ENCODE results near the gene CX3CL1.

Gene CX3CL1

DNA sequence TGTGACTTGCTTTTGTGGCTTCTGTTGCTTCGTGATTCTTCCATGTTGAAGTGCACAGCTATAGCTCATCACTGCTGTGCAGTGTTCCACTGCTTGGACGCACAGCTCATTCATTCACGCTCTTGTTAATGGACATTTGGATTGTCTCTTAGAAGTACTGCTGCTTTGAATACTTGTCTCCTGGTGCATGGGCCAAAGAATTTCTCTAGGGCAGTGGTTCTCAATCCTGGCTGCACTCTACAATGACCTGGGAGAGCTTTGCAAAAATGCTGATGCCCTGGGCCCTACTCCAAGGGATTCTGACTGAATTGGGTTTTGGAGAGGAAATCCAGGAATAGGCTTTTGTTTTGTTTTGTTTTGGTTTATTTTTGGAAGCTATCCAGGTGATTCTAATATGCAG lies 52.3 kb downstream of the CX3CL1 start:
- H3K36me3 ChIP-seq, result peaks cover 3% of the 10 kb centered on the region
- H3K4me3 ChIP-seq (ENCODE audit: low read depth, low read length), result no peak overlapping the region
- no peak for DNase-seq
- H3K27me3 ChIP-seq (ENCODE audit: insufficient read depth, low read depth, severe bottlenecking), result no peaks in the 10 kb centered on the region
- H3K27ac ChIP-seq, result no peak overlapping the region
- no peak for TF ChIP-seq CTCF (IDR thresholded peaks at IDR 0.05; ENCODE audit: low read depth, low read length)
- H3K9me3 ChIP-seq (ENCODE audit: severe bottlenecking), result no peaks in the 10 kb centered on the region

GRCh38 chr16:57426356-57426755 lies 54.1 kb downstream of the CX3CL1 start:
- no peaks in the 10 kb centered on the region for H3K27me3 ChIP-seq (ENCODE audit: insufficient read depth, low read depth, severe bottlenecking)
- H3K27ac ChIP-seq, result peak overlapping the region; percentile 74
- TF ChIP-seq CTCF (IDR thresholded peaks at IDR 0.05; ENCODE audit: low read depth, low read length), result no peak
- peaks cover 19% of the 10 kb centered on the region for H3K36me3 ChIP-seq
- no peak for DNase-seq
- no peaks in the 10 kb centered on the region for H3K9me3 ChIP-seq (ENCODE audit: severe bottlenecking)
- H3K4me3 ChIP-seq (ENCODE audit: low read depth, low read length), result no peak overlapping the region

DNA sequence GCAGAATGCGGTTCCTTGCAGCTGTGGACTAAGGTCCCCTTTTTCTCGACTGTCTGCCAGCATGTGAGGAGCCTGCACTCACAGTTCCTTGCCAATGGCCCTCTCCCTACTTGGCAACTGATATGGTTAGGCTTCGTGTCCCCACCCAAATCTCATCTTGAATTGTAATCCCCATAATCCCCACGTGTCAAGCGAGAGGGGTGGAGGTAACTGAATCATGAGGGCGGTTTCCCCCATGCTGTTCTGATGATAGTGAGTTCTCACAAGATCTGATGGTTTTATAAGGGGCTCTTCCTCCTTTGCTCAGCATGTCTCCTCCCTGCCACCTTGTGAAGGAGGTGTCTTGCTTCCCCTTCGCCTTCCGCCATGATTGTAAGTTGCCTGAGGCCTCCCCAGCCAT lies 55.0 kb downstream of the CX3CL1 start:
- H3K4me3 ChIP-seq (ENCODE audit: low read depth, low read length), result no peak overlapping the region
- no peaks in the 10 kb centered on the region for H3K27me3 ChIP-seq (ENCODE audit: insufficient read depth, low read depth, severe bottlenecking)
- peak overlapping the region; percentile 74 for H3K27ac ChIP-seq
- no peaks in the 10 kb centered on the region for H3K9me3 ChIP-seq (ENCODE audit: severe bottlenecking)
- peak; percentile 77 for DNase-seq
- TF ChIP-seq CTCF (IDR thresholded peaks at IDR 0.05; ENCODE audit: low read depth, low read length), result no peak
- H3K36me3 ChIP-seq, result peaks cover 26% of the 10 kb centered on the region

GRCh38 chr16:57427824-57428223 lies 55.5 kb downstream of the CX3CL1 start:
- Histone ChIP-seq H3K4me3 (ENCODE audit: low read depth, low read length) (no peak overlapping the region), H3K9me3 (ENCODE audit: severe bottlenecking) (no peaks in the 10 kb centered on the region), H3K27ac (peak overlapping the region; percentile 74), H3K27me3 (ENCODE audit: insufficient read depth, low read depth, severe bottlenecking) (no peaks in the 10 kb centered on the region), H3K36me3 (peaks cover 31% of the 10 kb centered on the region)
- peak; percentile 50 for DNase-seq
- TF ChIP-seq CTCF (IDR thresholded peaks at IDR 0.05; ENCODE audit: low read depth, low read length), result no peak

- Histone ChIP-seq H3K36me3 (peaks cover 63% of the 10 kb centered on the region), H3K27me3 (ENCODE audit: insufficient read depth, low read depth, severe bottlenecking) (no peaks in the 10 kb centered on the region), H3K4me3 (ENCODE audit: low read depth, low read length) (no peak overlapping the region), H3K27ac (no peak overlapping the region), H3K9me3 (ENCODE audit: severe bottlenecking) (no peaks in the 10 kb centered on the region)
- no peak for TF ChIP-seq CTCF (IDR thresholded peaks at IDR 0.05; ENCODE audit: low read depth, low read length)
- no peak for DNase-seq
These were observed 58.7 kb downstream of the CX3CL1 start for GRCh38 chr16:57430955-57431354.

- Histone ChIP-seq H3K27me3 (ENCODE audit: insufficient read depth, low read depth, severe bottlenecking) (no peaks in the 10 kb centered on the region), H3K27ac (no peak overlapping the region), H3K4me3 (ENCODE audit: low read depth, low read length) (no peak overlapping the region), H3K9me3 (ENCODE audit: severe bottlenecking) (no peaks in the 10 kb centered on the region), H3K36me3 (peaks cover 63% of the 10 kb centered on the region)
- no peak for DNase-seq
- no peak for TF ChIP-seq CTCF (IDR thresholded peaks at IDR 0.05; ENCODE audit: low read depth, low read length)
These were observed 60.2 kb downstream of the CX3CL1 start for GRCh38 chr16:57432505-57432904.
